ENCODE measurements around the gene MBOAT7.

Gene MBOAT7

GRCh38 chr19:54149021-54149812 is 40.2 kb downstream of the MBOAT7 start:
- no peak for DNase-seq (ENCODE audit: extremely low read depth, low read depth)
- no peak overlapping the region for H3K4me3 ChIP-seq (replicated peaks; ENCODE audit: low read depth, low read length)
- TF ChIP-seq CTCF (IDR thresholded peaks at IDR 0.05; ENCODE audit: low read depth, low read length, missing control alignments): no peak

- no peak overlapping the region for H3K4me3 ChIP-seq (replicated peaks; ENCODE audit: low read depth, low read length)
- no peak for TF ChIP-seq CTCF (IDR thresholded peaks at IDR 0.05; ENCODE audit: low read depth, low read length, missing control alignments)
- DNase-seq (ENCODE audit: extremely low read depth, low read depth): no peak
These were observed 41.2 kb downstream of the MBOAT7 start for GRCh38 chr19:54148158-54148557.

- no peak overlapping the region for H3K4me3 ChIP-seq (replicated peaks; ENCODE audit: low read depth, low read length)
- no peak for TF ChIP-seq CTCF (IDR thresholded peaks at IDR 0.05; ENCODE audit: low read depth, low read length, missing control alignments)
- no peak for DNase-seq (ENCODE audit: extremely low read depth, low read depth)
These were observed 41.7 kb downstream of the MBOAT7 start for GRCh38 chr19:54147676-54148075.

- no peak for DNase-seq (ENCODE audit: extremely low read depth, low read depth)
- TF ChIP-seq CTCF (IDR thresholded peaks at IDR 0.05; ENCODE audit: low read depth, low read length, missing control alignments): no peak
These were observed 43.7 kb downstream of the MBOAT7 start for GRCh38 chr19:54145541-54146158.

GRCh38 chr19:54142166-54142780 is 47.1 kb downstream of the MBOAT7 start:
- no peak for DNase-seq (ENCODE audit: extremely low read depth, low read depth)
- no peak overlapping the region for H3K4me3 ChIP-seq (replicated peaks; ENCODE audit: low read depth, low read length)
- TF ChIP-seq CTCF (IDR thresholded peaks at IDR 0.05; ENCODE audit: low read depth, low read length, missing control alignments): no peak

More at GRCh38 chr19:54145541-54146158, 43.7 kb downstream of the MBOAT7 start:
- H3K4me3 ChIP-seq (replicated peaks; ENCODE audit: low read depth, low read length): no peak overlapping the region

GRCh38 chr19:54141356-54141755 is 48.0 kb downstream of the MBOAT7 start:
- H3K4me3 ChIP-seq (replicated peaks; ENCODE audit: low read depth, low read length): peak overlapping the region; percentile 14; the same call in 1 of the 2 replicates
- TF ChIP-seq CTCF (IDR thresholded peaks at IDR 0.05; ENCODE audit: low read depth, low read length, missing control alignments): no peak
- DNase-seq (ENCODE audit: extremely low read depth, low read depth): peak; percentile 56
